Mucosa of descending colon (tissue), 3 donors: ENCODE data around the gene CREB3. TPM values are rescaled to one million over a fixed set of nuclear protein-coding genes. Genes with fewer than 3 reads are reported as not detected.

ENCODE experiments used
- ATAC-seq: fragments of 200-7000 bp; cut with Tn5 transposase; one replicate; pipeline ENCODE4 v1.9.1; 2020; ENCODE audit warnings: mild to moderate bottlenecking, moderate library complexity
- DNase-seq, 3 donors: peaks; one replicate each; pipeline ENCODE4 v3.0.0-alpha.2; 2020
- H3K36me3 ChIP-seq: fragments of 200-600 bp; one replicate; pipeline ENCODE4 v1.8.0; 2021; ENCODE audit warnings: low read depth, mild to moderate bottlenecking
- H3K4me1 ChIP-seq: fragments of 200-600 bp; one replicate; pipeline ENCODE4 v1.8.0; 2021; ENCODE audit warnings: low read depth, mild to moderate bottlenecking
- H3K4me3 ChIP-seq: fragments of 200-600 bp; one replicate; pipeline ENCODE4 v1.8.0; 2021; ENCODE audit warnings: mild to moderate bottlenecking
- H3K9me3 ChIP-seq: fragments of 200-600 bp; one replicate; pipeline ENCODE4 v1.8.0; 2021; ENCODE audit warnings: mild to moderate bottlenecking
- CTCF ChIP-seq: fragments of 200-600 bp; IDR thresholded peaks from one replicate; pipeline ENCODE4 v1.8.0; 2022; ENCODE audit warnings: antibody characterized with exemption, mild to moderate bottlenecking
- intact Hi-C, 2 donors: fragments of 100-400 bp; cut with DNase I in 1 of 2; cut with micrococcal nuclease in 1 of 2; formaldehyde crosslinking; loops; one replicate each; pipeline versions ENCODE4 v1.11.0 to v1.11.1; 2022; cut with DNase I, micrococcal nuclease
- total RNA-seq, 3 donors: library from RNA; stranded (reverse); fragmentation: NEBNext Ultra II Directional in 2 of 3; extraction: Animal tissue kit (Norgen Biotek cat#: 25700) in 2 of 3; gene quantifications; one replicate each; pipeline versions ENCODE4 v1.2.1 to v1.2.4, GENCODE V29; 2021 to 2023
- donor health status: DM: no; HTN: no; CAD: no; lungs with moderate emphysema.
- donor health status: DM: no; HTN: no; CAD: no.
- donor health status: DM: no; HTN: yes; CAD: no.

The CREB3 gene
- total RNA-seq, 3 donors from 2014 or later, result 28.2 to 47.7 (median 34.3) TPM

GRCh38 chr9:35771534-35771933, 39.1 kb downstream of the CREB3 start:
- Histone ChIP-seq H3K4me1 (peaks cover 23% of the 10 kb centered on the region), H3K36me3 (no peaks in the 10 kb centered on the region), H3K9me3 (no peaks in the 10 kb centered on the region), H3K4me3 (no peak overlapping the region)
- ATAC-seq (peak; percentile 63), DNase-seq (peak in 1 of 3 donors; percentile 76)
- no peak for TF ChIP-seq CTCF
- intact Hi-C loops, result no loop called here

- Histone ChIP-seq H3K4me1 (peaks cover 23% of the 10 kb centered on the region), H3K36me3 (no peaks in the 10 kb centered on the region), H3K9me3 (no peaks in the 10 kb centered on the region), H3K4me3 (no peak overlapping the region)
- no peak for TF ChIP-seq CTCF
- ATAC-seq (peak; percentile 94), DNase-seq (peak in 1 of 3 donors; percentile 58)
- intact Hi-C loops, result no loop called here
Observed at GRCh38 chr9:35771943-35772342, 39.5 kb downstream of the CREB3 start.

- no peaks in the 10 kb centered on the region for H3K9me3 ChIP-seq
- H3K4me3 ChIP-seq, result no peak overlapping the region
- intact Hi-C loops, result no loop called here
- H3K4me1 ChIP-seq, result peaks cover 23% of the 10 kb centered on the region
- DNase-seq (no peak), ATAC-seq (no peak)
- no peaks in the 10 kb centered on the region for H3K36me3 ChIP-seq
- no peak for TF ChIP-seq CTCF
Observed at GRCh38 chr9:35774907-35775635, 42.6 kb downstream of the CREB3 start.

- Histone ChIP-seq H3K4me1 (peaks cover 16% of the 10 kb centered on the region), H3K36me3 (no peaks in the 10 kb centered on the region), H3K9me3 (no peaks in the 10 kb centered on the region)
Observed at GRCh38 chr9:35776018-35776417, 43.6 kb downstream of the CREB3 start.

GRCh38 chr9:35778496-35778895, 46.0 kb downstream of the CREB3 start:
- DNase-seq, result no peak
- Histone ChIP-seq H3K4me1 (no peaks in the 10 kb centered on the region), H3K4me3 (no peak overlapping the region), H3K9me3 (no peaks in the 10 kb centered on the region), H3K36me3 (no peaks in the 10 kb centered on the region)
- ATAC-seq, result no peak
- intact Hi-C loops, result no loop called here
- TF ChIP-seq CTCF, result no peak

More at GRCh38 chr9:35776018-35776417, 43.6 kb downstream of the CREB3 start:
- TF ChIP-seq CTCF, result no peak
- no peak overlapping the region for H3K4me3 ChIP-seq
- DNase-seq, result no peak
- no peak for ATAC-seq
- intact Hi-C loops, result no loop called here
